GM20000 (cell line): ENCODE data around the gene FAM120AOS.

Experiments used
- DNase-seq: peaks from one replicate; pipeline ENCODE4 v3.0.0; 2012; ENCODE audit warnings: low spot score
- TF ChIP-seq, protein P1 (sequence below): IDR thresholded peaks from 2 replicates; pipeline ENCODE4 v1.5.1; 2012; ENCODE audit warnings: mild to moderate bottlenecking, control low read depth; ENCODE audit errors: extremely low read depth, missing control alignments

Gene FAM120AOS

DNA sequence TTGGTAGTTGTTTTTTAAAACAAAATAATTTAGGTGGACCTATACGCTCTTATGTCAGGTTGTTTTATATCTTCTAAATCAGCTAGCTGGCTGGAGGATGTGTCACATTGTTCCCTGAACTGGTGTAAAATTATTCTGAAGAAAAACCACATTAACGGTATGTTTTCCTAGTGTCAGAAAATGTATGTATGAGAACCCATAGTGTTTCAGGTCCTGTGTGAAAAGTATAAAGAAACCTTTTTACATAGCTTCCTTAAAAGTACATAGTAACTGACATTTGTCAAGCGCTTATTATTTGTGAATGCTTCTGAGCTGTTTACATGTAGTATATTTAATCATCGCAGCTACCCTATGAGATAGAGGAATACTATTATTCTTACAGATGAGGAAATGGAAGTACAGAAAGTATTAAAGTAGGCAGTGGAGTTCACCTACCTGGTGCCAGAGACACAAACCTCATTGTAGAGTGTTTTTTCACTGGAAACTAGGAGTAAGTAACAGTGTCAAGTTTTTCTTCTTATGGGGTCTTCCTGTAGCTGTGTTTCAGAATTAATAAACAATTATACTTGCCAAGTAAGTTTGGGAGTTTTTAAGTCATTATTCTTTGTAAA, 10.4 kb upstream of the FAM120AOS start:
- no peak for DNase-seq
- TF ChIP-seq, protein P1, sequence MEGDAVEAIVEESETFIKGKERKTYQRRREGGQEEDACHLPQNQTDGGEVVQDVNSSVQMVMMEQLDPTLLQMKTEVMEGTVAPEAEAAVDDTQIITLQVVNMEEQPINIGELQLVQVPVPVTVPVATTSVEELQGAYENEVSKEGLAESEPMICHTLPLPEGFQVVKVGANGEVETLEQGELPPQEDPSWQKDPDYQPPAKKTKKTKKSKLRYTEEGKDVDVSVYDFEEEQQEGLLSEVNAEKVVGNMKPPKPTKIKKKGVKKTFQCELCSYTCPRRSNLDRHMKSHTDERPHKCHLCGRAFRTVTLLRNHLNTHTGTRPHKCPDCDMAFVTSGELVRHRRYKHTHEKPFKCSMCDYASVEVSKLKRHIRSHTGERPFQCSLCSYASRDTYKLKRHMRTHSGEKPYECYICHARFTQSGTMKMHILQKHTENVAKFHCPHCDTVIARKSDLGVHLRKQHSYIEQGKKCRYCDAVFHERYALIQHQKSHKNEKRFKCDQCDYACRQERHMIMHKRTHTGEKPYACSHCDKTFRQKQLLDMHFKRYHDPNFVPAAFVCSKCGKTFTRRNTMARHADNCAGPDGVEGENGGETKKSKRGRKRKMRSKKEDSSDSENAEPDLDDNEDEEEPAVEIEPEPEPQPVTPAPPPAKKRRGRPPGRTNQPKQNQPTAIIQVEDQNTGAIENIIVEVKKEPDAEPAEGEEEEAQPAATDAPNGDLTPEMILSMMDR, result no peak

DNA sequence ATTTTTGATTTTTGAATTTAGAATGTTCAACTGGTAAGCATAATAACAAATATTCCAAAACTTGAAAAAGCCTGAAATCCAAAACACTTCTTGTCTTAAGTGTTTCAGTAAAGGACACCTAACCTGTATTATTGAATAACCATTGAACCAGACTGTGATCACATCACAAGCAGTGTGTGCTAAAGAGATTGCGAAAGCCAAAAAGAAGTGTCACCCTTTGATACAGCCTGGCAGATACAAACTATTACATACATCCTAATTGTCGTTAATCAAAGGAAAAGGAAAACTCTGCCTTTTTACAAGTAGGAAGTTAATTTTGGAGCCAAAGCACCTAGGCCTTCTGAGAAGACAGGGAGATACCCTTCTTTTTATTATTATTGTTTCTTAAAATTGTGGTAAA, 8.4 kb upstream of the FAM120AOS start:
- no peak for DNase-seq
- TF ChIP-seq, protein P1, result no peak

DNA sequence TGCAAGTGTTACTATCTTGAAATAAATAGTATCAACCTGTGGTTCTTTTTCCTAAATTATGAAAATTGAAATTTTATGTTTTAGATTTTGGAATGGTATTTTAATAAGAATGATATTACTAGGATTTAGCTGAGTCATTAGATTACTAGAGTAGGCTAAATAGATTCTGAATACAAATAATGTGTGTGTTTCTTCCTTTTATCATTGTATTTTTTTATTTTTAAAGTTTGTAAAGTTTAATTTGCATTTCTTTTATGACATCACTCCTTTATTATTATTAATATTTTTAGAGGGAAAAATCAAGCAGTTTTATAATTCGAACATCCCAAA, 8.0 kb upstream of the FAM120AOS start:
- no peak for DNase-seq
- TF ChIP-seq, protein P1, result no peak

DNA sequence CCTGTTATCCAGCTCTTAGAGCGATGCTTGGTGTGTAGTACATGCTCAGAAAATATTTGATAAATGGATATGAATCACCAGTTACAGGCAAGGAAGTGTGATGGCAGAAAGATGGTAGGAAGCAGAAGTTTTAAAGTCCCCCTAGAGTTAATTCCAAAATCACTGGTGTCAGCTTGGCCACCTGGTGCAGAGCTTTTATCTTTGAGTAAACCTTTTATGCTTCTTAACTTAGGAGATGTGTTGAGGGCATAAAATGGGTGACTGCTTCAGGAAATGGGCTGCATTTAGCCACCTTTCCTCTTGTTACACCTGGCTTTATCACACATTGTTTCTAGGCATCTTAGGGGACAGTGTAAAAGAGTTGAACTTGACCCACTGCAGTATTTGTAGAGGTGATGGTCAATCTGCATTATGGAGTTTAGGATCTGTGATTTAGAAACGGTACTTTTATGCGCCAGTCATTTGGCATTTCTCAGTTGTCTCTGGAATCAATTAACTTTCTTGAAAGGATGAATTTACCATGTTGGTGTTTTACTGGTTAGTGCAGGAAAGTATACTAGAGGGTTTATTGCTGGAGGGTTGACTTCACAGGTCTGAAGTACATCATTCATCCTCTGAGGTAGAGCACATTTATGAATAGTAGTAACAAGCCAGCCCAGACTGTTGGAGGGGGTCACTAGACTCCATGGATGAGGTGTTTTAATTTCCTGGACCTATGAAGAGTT, 7.5 kb upstream of the FAM120AOS start:
- TF ChIP-seq, protein P1, result no peak
- DNase-seq, result no peak

DNA sequence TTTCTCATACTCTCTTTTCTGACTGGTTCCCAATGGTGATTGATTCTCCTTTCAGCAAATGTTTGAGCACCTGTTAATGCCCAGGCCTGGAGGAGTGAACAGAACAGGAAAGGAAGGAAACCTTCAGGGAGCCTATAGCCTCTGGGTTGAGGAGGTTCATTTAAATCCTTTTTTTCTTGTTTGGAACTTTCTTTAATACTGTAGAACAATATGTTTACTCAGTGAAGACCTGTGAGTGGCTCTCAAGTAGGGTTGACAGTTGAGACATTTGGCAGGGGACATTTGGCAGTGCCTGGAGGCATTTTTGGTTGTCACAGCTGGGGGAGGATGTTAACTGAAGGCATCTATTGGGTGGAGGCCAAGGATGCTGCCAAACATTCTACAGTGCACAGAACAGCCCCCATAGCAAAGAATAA, 6.1 kb upstream of the FAM120AOS start:
- TF ChIP-seq, protein P1, result no peak
- DNase-seq, result no peak

DNA sequence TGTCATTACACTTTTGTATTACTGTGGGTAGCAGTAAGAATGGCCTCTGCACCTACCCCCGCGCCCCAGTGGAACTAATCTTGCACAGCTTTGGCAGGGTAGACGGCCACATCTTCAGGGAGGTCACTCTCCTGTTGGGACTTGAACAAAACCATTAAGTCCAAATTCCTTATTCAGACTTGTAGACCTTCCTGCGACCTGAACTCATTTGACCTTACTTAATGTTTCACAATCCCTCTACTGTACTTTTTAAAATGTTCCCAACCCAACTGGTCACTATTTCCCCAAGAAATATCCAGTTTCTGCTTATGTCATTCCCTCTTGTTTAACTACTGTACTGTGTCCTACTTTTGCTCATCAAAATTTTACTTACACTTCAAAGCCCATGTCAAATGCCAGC, 5.3 kb upstream of the FAM120AOS start:
- no peak for DNase-seq
- TF ChIP-seq, protein P1, result no peak

DNA sequence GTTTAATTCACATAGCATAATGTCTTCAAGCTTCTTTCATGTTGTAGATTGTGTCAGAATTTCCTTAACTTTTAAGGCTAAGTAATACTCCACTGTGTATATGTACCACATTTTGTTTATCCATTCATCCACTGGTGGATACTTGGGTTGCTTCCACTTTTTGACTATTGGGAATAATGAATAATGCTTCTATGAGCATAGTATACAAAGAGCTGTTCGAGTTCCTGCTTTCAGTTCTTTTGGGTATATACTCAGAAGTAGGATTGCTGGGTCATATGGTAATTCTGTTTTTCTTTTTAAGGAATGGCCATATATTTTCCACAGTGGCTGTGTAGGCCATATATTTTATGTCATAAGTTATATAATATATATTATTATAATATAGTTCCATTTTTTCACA, 3.6 kb upstream of the FAM120AOS start:
- TF ChIP-seq, protein P1, result no peak
- DNase-seq, result no peak
